Suprapubic skin (tissue), 4 donors: ENCODE results near the gene RASGEF1C. TPM values are rescaled to one million over a fixed set of nuclear protein-coding genes. Genes with fewer than 3 reads are reported as not detected.

Source experiments
- DNase-seq, 2 donors: peaks; one replicate each; pipeline ENCODE4 v3.0.0-alpha.2; 2019; ENCODE audit warnings: low spot score in 2 of 2
- H3K27ac ChIP-seq: fragments of 200-600 bp; sonication (generic); one replicate; pipeline ENCODE4 v1.5.1; 2019
- H3K27me3 ChIP-seq: fragments of 200-600 bp; sonication (generic); one replicate; pipeline ENCODE4 v1.5.1; 2019
- H3K36me3 ChIP-seq: fragments of 200-600 bp; sonication (generic); one replicate; pipeline ENCODE4 v1.5.1; 2019
- H3K4me1 ChIP-seq: fragments of 200-600 bp; sonication (generic); one replicate; pipeline ENCODE4 v1.5.1; 2019
- H3K4me3 ChIP-seq: fragments of 200-600 bp; sonication (generic); one replicate; pipeline ENCODE4 v1.5.1; 2019; ENCODE audit warnings: mild to moderate bottlenecking
- H3K9me3 ChIP-seq: fragments of 200-600 bp; sonication (generic); one replicate; pipeline ENCODE4 v1.5.1; 2019
- EP300 ChIP-seq: sonication (generic); formaldehyde crosslinking; IDR thresholded peaks from one replicate; pipeline ENCODE4 v1.6.1; 2017; ENCODE audit warnings: antibody characterized with exemption
- POLR2A ChIP-seq, 2 donors: fragments of 450-650 bp; IDR thresholded peaks; one replicate each; pipeline ENCODE4 v1.6.1; 2017; ENCODE audit warnings: antibody characterized with exemption in 2 of 2, mild to moderate bottlenecking in 2 of 2, moderate library complexity in 2 of 2
- POLR2AphosphoS5 ChIP-seq, 3 donors: sonication (generic); formaldehyde crosslinking; IDR thresholded peaks; one replicate each; pipeline ENCODE4 v1.6.1; 2017; ENCODE audit warnings: antibody characterized with exemption in 3 of 3
- WGBS: methylation state at CpG from one replicate; pipeline ENCODE4 v1.1.5; 2018; 5-methylcytosine and 5-hydroxymethylcytosine counted together
- total RNA-seq, 4 donors: library from RNA; depleted of rRNA; stranded (reverse); fragments of >200 nt; gene quantifications; one replicate each; pipeline ENCODE4 v1.1.0, GENCODE V29; 2016
- TF ChIP-seq, protein P1 (sequence below), 2 donors: fragments of 200-600 bp in 1 of 2; fragments of 450-650 bp in 1 of 2; sonication (generic) in 1 of 2; IDR thresholded peaks; one replicate each; pipeline ENCODE4 v1.5.1; 2016 to 2019; ENCODE audit warnings: antibody characterized with exemption in 2 of 2, mild to moderate bottlenecking in 1 of 2, moderate library complexity in 1 of 2

Gene RASGEF1C
- total RNA-seq, 4 donors from 2014 or later = 0.64 to 0.89 (median 0.81) TPM

DNA sequence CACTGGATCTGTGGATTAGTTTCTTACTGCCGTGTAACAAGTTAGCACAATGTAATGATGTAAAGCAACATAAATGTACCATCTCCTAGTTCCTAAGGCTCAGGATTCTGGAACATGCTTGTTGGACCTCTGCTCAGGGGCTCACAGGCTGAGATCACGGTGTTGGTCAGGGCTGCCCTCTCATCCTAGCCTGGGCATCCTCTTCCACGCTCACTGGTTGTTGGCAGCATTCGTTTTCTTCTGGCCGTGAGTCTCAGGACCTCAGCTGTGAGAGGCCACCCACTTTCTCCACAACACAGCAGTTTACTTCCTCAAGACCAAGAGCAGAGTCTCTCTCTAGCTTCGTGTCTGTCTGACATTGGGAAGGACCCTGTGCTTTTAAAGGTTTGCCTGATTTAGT, 17.3 kb downstream of the RASGEF1C start:
- Histone ChIP-seq H3K36me3 (no peaks in the 10 kb centered on the region), H3K4me3 (no peak overlapping the region), H3K27me3 (peaks cover 3% of the 10 kb centered on the region), H3K27ac (no peak overlapping the region), H3K4me1 (no peaks in the 10 kb centered on the region), H3K9me3 (peaks cover 3% of the 10 kb centered on the region)
- DNase-seq = peak in 1 of 2 donors; percentile 65
- 66% methylated on average over 6 of the region's 6 CpGs for WGBS
- no peak for TF ChIP-seq POLR2A (IDR thresholded peaks at IDR 0.05)
- no peak for TF ChIP-seq POLR2AphosphoS5 (IDR thresholded peaks at IDR 0.05)
- TF ChIP-seq EP300 = no peak
- TF ChIP-seq, protein P1, sequence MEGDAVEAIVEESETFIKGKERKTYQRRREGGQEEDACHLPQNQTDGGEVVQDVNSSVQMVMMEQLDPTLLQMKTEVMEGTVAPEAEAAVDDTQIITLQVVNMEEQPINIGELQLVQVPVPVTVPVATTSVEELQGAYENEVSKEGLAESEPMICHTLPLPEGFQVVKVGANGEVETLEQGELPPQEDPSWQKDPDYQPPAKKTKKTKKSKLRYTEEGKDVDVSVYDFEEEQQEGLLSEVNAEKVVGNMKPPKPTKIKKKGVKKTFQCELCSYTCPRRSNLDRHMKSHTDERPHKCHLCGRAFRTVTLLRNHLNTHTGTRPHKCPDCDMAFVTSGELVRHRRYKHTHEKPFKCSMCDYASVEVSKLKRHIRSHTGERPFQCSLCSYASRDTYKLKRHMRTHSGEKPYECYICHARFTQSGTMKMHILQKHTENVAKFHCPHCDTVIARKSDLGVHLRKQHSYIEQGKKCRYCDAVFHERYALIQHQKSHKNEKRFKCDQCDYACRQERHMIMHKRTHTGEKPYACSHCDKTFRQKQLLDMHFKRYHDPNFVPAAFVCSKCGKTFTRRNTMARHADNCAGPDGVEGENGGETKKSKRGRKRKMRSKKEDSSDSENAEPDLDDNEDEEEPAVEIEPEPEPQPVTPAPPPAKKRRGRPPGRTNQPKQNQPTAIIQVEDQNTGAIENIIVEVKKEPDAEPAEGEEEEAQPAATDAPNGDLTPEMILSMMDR (IDR thresholded peaks at IDR 0.05) = no peak

DNA sequence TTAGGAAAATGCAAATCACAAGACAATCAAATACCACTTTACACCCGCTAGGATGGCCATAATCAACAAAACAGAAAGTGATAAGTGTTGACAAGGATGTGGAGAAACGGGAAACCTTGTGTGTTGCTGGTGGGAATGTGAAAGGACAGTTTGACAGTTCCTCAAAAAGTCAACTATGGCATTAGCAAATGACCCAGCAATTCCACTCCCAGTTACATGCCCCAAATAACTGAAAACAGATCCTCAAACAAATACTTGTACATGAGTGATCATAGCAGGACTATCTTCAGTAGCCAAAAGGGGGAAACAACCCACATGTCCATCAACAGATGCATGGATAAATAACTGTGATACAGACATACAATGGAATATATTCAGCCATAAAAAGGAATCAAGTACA, 21.2 kb downstream of the RASGEF1C start:
- WGBS = 75% methylated on average over 2 of the region's 2 CpGs
- TF ChIP-seq EP300 = no peak
- TF ChIP-seq, protein P1 (IDR thresholded peaks at IDR 0.05) = no peak
- TF ChIP-seq POLR2A (IDR thresholded peaks at IDR 0.05) = no peak
- no peak for TF ChIP-seq POLR2AphosphoS5 (IDR thresholded peaks at IDR 0.05)
- no peak overlapping the region for H3K4me3 ChIP-seq
- peaks cover 3% of the 10 kb centered on the region for H3K27me3 ChIP-seq
- no peaks in the 10 kb centered on the region for H3K4me1 ChIP-seq
- no peak for DNase-seq
- H3K9me3 ChIP-seq = peaks cover 3% of the 10 kb centered on the region
- no peaks in the 10 kb centered on the region for H3K36me3 ChIP-seq
- no peak overlapping the region for H3K27ac ChIP-seq

DNA sequence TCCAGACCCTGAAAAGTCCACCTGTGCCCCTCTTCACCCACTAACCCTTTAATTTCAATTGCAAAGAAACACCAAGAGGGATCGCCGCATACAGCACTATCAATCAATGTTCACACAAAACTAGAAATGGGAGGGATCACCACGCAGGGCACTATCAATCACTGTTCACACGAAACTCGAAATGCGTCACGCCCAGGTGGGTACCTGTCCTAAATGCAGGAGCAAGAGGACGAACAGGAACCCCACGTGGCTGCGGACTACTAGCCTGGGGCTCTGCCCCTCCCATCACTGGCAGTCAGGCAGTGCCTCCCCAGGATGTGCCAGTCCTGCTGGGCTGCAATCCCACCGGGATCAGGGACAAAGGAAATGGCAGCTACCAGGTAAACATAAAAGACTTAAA, 28.2 kb downstream of the RASGEF1C start:
- Histone ChIP-seq H3K4me3 (no peak overlapping the region), H3K27me3 (peaks cover 13% of the 10 kb centered on the region), H3K27ac (no peak overlapping the region), H3K36me3 (no peaks in the 10 kb centered on the region), H3K4me1 (no peaks in the 10 kb centered on the region), H3K9me3 (no peaks in the 10 kb centered on the region)
- TF ChIP-seq, protein P1 (IDR thresholded peaks at IDR 0.05) = no peak
- TF ChIP-seq EP300 = no peak
- no peak for TF ChIP-seq POLR2A (IDR thresholded peaks at IDR 0.05)
- no peak for TF ChIP-seq POLR2AphosphoS5 (IDR thresholded peaks at IDR 0.05)
- peak in 1 of 2 donors; percentile 68 for DNase-seq
- 58% methylated on average over 11 of the region's 11 CpGs for WGBS

DNA sequence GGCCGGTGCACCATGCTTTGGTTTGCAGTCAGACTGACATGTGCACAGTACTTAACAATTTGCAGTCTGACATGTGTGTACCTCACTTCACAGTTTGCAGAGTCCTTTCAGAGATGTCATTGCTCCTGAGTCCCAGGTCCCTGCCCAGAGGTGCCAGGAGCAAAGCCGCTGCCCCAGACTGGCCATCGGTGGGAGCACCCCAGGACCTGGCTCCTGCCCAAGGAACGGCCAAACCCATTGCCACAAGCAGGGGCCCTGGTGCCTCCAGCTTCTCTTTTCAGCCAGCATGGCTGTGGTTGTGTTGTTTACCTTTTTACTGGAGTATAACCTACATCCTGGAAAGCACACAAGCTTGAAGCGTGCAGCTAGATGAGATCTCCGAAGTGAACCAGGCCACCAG, 28.6 kb downstream of the RASGEF1C start:
- peak in 1 of 2 donors; percentile 70 for DNase-seq
- H3K27me3 ChIP-seq = peaks cover 13% of the 10 kb centered on the region

More for the DNA sequence above, 28.6 kb downstream of the RASGEF1C start:
- 66% methylated on average over 6 of the region's 6 CpGs for WGBS
- Histone ChIP-seq H3K4me3 (no peak overlapping the region), H3K36me3 (no peaks in the 10 kb centered on the region), H3K27ac (no peak overlapping the region), H3K4me1 (no peaks in the 10 kb centered on the region), H3K9me3 (no peaks in the 10 kb centered on the region)
- TF ChIP-seq, protein P1 (IDR thresholded peaks at IDR 0.05) = no peak
- TF ChIP-seq POLR2A (IDR thresholded peaks at IDR 0.05) = no peak
- no peak for TF ChIP-seq EP300
- no peak for TF ChIP-seq POLR2AphosphoS5 (IDR thresholded peaks at IDR 0.05)
